ENCODE data around the gene DST.
"Not testable (repeated sequence)": the region's sequence is repeated elsewhere in the genome, so short reads cannot be mapped to it uniquely, and the experiment has no call there.

The DST gene

GRCh38 chr6:56499095-56499494 lies 143.6 kb downstream of the DST start:
- Histone ChIP-seq H3K9ac (ENCODE audit: low read length) (no peak overlapping the region), H3K79me2 (ENCODE audit: low read length) (no peaks in the 10 kb centered on the region), H3K36me3 (replicated peaks; ENCODE audit: insufficient read depth, low read length) (peaks cover 10% of the 10 kb centered on the region; the same call in 1 of the 2 replicates), H3K4me2 (ENCODE audit: low read depth, low read length) (no peak overlapping the region), H2AFZ (ENCODE audit: low read length) (no peak overlapping the region), H4K20me1 (ENCODE audit: insufficient read depth, low read length) (no peaks in the 10 kb centered on the region), H3F3A (ENCODE audit: insufficient read depth, low read length) (no peaks in the 10 kb centered on the region), H3K4me3 (ENCODE audit: low read length) (no peak overlapping the region), H3K4me1 (ENCODE audit: low read length) (no peaks in the 10 kb centered on the region), H3K27ac (ENCODE audit: low read length) (no peak overlapping the region), H3K9me2 (replicated peaks; ENCODE audit: insufficient read depth, low read length) (no peaks in the 10 kb centered on the region), H3K9me3 (replicated peaks; ENCODE audit: insufficient read depth, low read length) (no peaks in the 10 kb centered on the region), H3K27me3 (replicated peaks; ENCODE audit: insufficient read depth, low read length) (no peaks in the 10 kb centered on the region)
- no peak for DNase-seq
- no peak for TF ChIP-seq EZH2phosphoT487 (IDR thresholded peaks at IDR 0.05; ENCODE audit: low read length)
- no peak for TF ChIP-seq EZH2 (optimal IDR thresholded peaks at IDR 0.05; ENCODE audit: low read depth, low read length)
- TF ChIP-seq, protein P1, sequence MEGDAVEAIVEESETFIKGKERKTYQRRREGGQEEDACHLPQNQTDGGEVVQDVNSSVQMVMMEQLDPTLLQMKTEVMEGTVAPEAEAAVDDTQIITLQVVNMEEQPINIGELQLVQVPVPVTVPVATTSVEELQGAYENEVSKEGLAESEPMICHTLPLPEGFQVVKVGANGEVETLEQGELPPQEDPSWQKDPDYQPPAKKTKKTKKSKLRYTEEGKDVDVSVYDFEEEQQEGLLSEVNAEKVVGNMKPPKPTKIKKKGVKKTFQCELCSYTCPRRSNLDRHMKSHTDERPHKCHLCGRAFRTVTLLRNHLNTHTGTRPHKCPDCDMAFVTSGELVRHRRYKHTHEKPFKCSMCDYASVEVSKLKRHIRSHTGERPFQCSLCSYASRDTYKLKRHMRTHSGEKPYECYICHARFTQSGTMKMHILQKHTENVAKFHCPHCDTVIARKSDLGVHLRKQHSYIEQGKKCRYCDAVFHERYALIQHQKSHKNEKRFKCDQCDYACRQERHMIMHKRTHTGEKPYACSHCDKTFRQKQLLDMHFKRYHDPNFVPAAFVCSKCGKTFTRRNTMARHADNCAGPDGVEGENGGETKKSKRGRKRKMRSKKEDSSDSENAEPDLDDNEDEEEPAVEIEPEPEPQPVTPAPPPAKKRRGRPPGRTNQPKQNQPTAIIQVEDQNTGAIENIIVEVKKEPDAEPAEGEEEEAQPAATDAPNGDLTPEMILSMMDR (IDR thresholded peaks at IDR 0.05; ENCODE audit: low read length) = no peak

DNA sequence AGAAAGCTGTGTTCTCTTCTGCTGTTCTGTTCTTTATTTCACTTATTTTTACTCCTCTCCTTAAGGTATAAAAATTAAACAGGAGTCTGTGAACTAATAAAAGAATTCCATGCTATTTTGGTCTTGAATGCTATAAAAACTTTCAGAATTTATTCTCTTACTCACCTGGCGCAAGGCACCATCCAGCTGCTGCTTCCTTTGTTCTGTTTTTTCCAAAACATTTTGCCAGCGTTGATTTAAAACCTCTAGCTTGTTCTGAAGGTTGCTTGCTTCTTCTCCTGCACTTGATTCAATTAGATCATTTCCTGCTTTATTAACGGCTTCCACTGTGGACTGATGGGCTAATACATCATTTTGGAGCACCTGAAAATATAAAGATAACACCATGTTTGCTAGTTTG lies 145.0 kb downstream of the DST start:
- no peak overlapping the region for H3K27ac ChIP-seq (ENCODE audit: low read length)
- H3F3A ChIP-seq (ENCODE audit: insufficient read depth, low read length) = no peaks in the 10 kb centered on the region; the same call in 1 of the 2 replicates
- H3K27me3 ChIP-seq (replicated peaks; ENCODE audit: insufficient read depth, low read length) = no peaks in the 10 kb centered on the region
- no peaks in the 10 kb centered on the region for H4K20me1 ChIP-seq (ENCODE audit: insufficient read depth, low read length)
- H3K79me2 ChIP-seq (ENCODE audit: low read length) = no peaks in the 10 kb centered on the region
- H3K4me1 ChIP-seq (ENCODE audit: low read length) = no peaks in the 10 kb centered on the region
- no peak overlapping the region for H3K4me3 ChIP-seq (ENCODE audit: low read length)
- no peak overlapping the region for H2AFZ ChIP-seq (ENCODE audit: low read length)
- no peak overlapping the region for H3K4me2 ChIP-seq (ENCODE audit: low read depth, low read length)
- no peaks in the 10 kb centered on the region for H3K9me3 ChIP-seq (replicated peaks; ENCODE audit: insufficient read depth, low read length)
- peaks cover 9% of the 10 kb centered on the region; the same call in 1 of the 2 replicates for H3K36me3 ChIP-seq (replicated peaks; ENCODE audit: insufficient read depth, low read length)
- DNase-seq = no peak
- no peak overlapping the region for H3K9ac ChIP-seq (ENCODE audit: low read length)
- H3K9me2 ChIP-seq (replicated peaks; ENCODE audit: insufficient read depth, low read length) = no peaks in the 10 kb centered on the region
- TF ChIP-seq EZH2 (optimal IDR thresholded peaks at IDR 0.05; ENCODE audit: low read depth, low read length) = no peak
- TF ChIP-seq, protein P1 (IDR thresholded peaks at IDR 0.05; ENCODE audit: low read length) = no peak
- TF ChIP-seq EZH2phosphoT487 (IDR thresholded peaks at IDR 0.05; ENCODE audit: low read length) = no peak

- DNase-seq = no peak
- H3K79me2 ChIP-seq (ENCODE audit: low read length) = no peaks in the 10 kb centered on the region
- H3K9me3 ChIP-seq (replicated peaks; ENCODE audit: insufficient read depth, low read length) = no peaks in the 10 kb centered on the region
- no peak for TF ChIP-seq EZH2 (optimal IDR thresholded peaks at IDR 0.05; ENCODE audit: low read depth, low read length)
- no peak for TF ChIP-seq EZH2phosphoT487 (IDR thresholded peaks at IDR 0.05; ENCODE audit: low read length)
- TF ChIP-seq, protein P1 (IDR thresholded peaks at IDR 0.05; ENCODE audit: low read length) = no peak
- H3K27ac ChIP-seq (ENCODE audit: low read length) = no peak overlapping the region
- H3K36me3 ChIP-seq (replicated peaks; ENCODE audit: insufficient read depth, low read length) = peaks cover 6% of the 10 kb centered on the region; the same call in 1 of the 2 replicates
- H3K4me3 ChIP-seq (ENCODE audit: low read length) = no peak overlapping the region
- no peak overlapping the region for H3K4me2 ChIP-seq (ENCODE audit: low read depth, low read length)
- no peaks in the 10 kb centered on the region for H3K4me1 ChIP-seq (ENCODE audit: low read length)
- H4K20me1 ChIP-seq (ENCODE audit: insufficient read depth, low read length) = no peaks in the 10 kb centered on the region
- no peaks in the 10 kb centered on the region for H3K9me2 ChIP-seq (replicated peaks; ENCODE audit: insufficient read depth, low read length)
- no peak overlapping the region for H2AFZ ChIP-seq (ENCODE audit: low read length)
- no peaks in the 10 kb centered on the region; the same call in 1 of the 2 replicates for H3F3A ChIP-seq (ENCODE audit: insufficient read depth, low read length)
- no peak overlapping the region for H3K9ac ChIP-seq (ENCODE audit: low read length)
- no peaks in the 10 kb centered on the region for H3K27me3 ChIP-seq (replicated peaks; ENCODE audit: insufficient read depth, low read length)
These were observed 145.4 kb downstream of the DST start for GRCh38 chr6:56497240-56497639.

DNA sequence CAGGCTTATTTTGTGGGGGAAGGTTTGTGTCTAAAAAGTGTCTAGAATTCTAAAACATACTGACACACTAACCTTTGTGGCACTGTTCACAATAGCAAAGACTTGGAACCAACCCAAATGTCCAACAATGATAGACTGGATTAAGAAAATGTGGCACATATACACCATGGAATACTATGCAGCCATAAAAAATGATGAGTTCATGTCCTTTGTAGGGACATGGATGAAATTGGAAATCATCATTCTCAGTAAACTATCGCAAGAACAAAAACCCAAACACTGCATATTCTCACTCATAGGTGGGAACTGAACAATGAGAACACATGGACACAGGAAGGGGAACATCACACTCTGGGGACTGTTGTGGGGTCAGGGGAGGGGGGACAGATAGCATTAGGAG lies 146.0 kb downstream of the DST start:
- not testable (repeated sequence) for H4K20me1 ChIP-seq (ENCODE audit: insufficient read depth, low read length); H3F3A ChIP-seq (ENCODE audit: insufficient read depth, low read length); H3K27ac ChIP-seq (ENCODE audit: low read length); H3K27me3 ChIP-seq (replicated peaks; ENCODE audit: insufficient read depth, low read length); H3K4me3 ChIP-seq (ENCODE audit: low read length); H3K9me2 ChIP-seq (replicated peaks; ENCODE audit: insufficient read depth, low read length); H3K9me3 ChIP-seq (replicated peaks; ENCODE audit: insufficient read depth, low read length); H3K4me2 ChIP-seq (ENCODE audit: low read depth, low read length); H3K9ac ChIP-seq (ENCODE audit: low read length); H3K79me2 ChIP-seq (ENCODE audit: low read length); H3K36me3 ChIP-seq (replicated peaks; ENCODE audit: insufficient read depth, low read length); H3K4me1 ChIP-seq (ENCODE audit: low read length); DNase-seq; H2AFZ ChIP-seq (ENCODE audit: low read length)
